ENCODE results near the gene ALAD.
"Not testable (repeated sequence)": the region's sequence is repeated elsewhere in the genome, so short reads cannot be mapped to it uniquely, and the experiment has no call there.

Gene ALAD

GRCh38 chr9:113375057-113376023 is 25.7 kb downstream of the ALAD start:
- H3K4me3 ChIP-seq (ENCODE audit: low read depth, low read length): no peak overlapping the region

GRCh38 chr9:113373676-113374392 is 27.2 kb downstream of the ALAD start:
- no peak overlapping the region for H3K4me3 ChIP-seq (ENCODE audit: low read depth, low read length)

GRCh38 chr9:113373256-113373655 is 27.8 kb downstream of the ALAD start:
- no peak overlapping the region for H3K4me3 ChIP-seq (ENCODE audit: low read depth, low read length)

GRCh38 chr9:113372059-113372458 is 29.0 kb downstream of the ALAD start:
- no peak overlapping the region for H3K4me3 ChIP-seq (ENCODE audit: low read depth, low read length)

GRCh38 chr9:113370806-113371325 is 30.2 kb downstream of the ALAD start:
- no peak overlapping the region for H3K4me3 ChIP-seq (ENCODE audit: low read depth, low read length)

- H3K4me3 ChIP-seq (ENCODE audit: low read depth, low read length): no peak overlapping the region
Observed at GRCh38 chr9:113369855-113370140, 31.3 kb downstream of the ALAD start.

- no peak overlapping the region for H3K4me3 ChIP-seq (ENCODE audit: low read depth, low read length)
Observed at GRCh38 chr9:113368982-113369854, 31.9 kb downstream of the ALAD start.

- H3K4me3 ChIP-seq (ENCODE audit: low read depth, low read length): no peak overlapping the region
Observed at GRCh38 chr9:113368348-113368981, 32.6 kb downstream of the ALAD start.

- H3K4me3 ChIP-seq (ENCODE audit: low read depth, low read length): not testable (repeated sequence)
Observed at GRCh38 chr9:113365652-113366051, 35.4 kb downstream of the ALAD start.

GRCh38 chr9:113364951-113365350 is 36.1 kb downstream of the ALAD start:
- H3K4me3 ChIP-seq (ENCODE audit: low read depth, low read length): no peak overlapping the region

GRCh38 chr9:113363336-113363735 is 37.7 kb downstream of the ALAD start:
- no peak overlapping the region for H3K4me3 ChIP-seq (ENCODE audit: low read depth, low read length)

GRCh38 chr9:113361304-113362018 is 39.6 kb downstream of the ALAD start:
- no peak overlapping the region for H3K4me3 ChIP-seq (ENCODE audit: low read depth, low read length)

- no peak overlapping the region for H3K4me3 ChIP-seq (ENCODE audit: low read depth, low read length)
Observed at GRCh38 chr9:113360242-113360842, 40.7 kb downstream of the ALAD start.

- H3K4me3 ChIP-seq (ENCODE audit: low read depth, low read length): no peak overlapping the region
Observed at GRCh38 chr9:113359385-113359784, 41.7 kb downstream of the ALAD start.

- no peak overlapping the region for H3K4me3 ChIP-seq (ENCODE audit: low read depth, low read length)
Observed at GRCh38 chr9:113356686-113357292, 44.3 kb downstream of the ALAD start.

- H3K4me3 ChIP-seq (ENCODE audit: low read depth, low read length): no peak overlapping the region
Observed at GRCh38 chr9:113355040-113355596, 46.0 kb downstream of the ALAD start.

GRCh38 chr9:113352411-113352810 is 48.7 kb downstream of the ALAD start:
- H3K4me3 ChIP-seq (ENCODE audit: low read depth, low read length): no peak overlapping the region

- no peak overlapping the region for H3K4me3 ChIP-seq (ENCODE audit: low read depth, low read length)
Observed at GRCh38 chr9:113352006-113352405, 49.1 kb downstream of the ALAD start.

- no peak overlapping the region for H3K4me3 ChIP-seq (ENCODE audit: low read depth, low read length)
Observed at GRCh38 chr9:113350937-113351336, 50.1 kb downstream of the ALAD start.
